G401 (cell line): ENCODE data around the gene LAMB1. TPM values are rescaled to one million over a fixed set of nuclear protein-coding genes. Genes with fewer than 3 reads are reported as not detected.
"Not testable (repeated sequence)": the region's sequence is repeated elsewhere in the genome, so short reads cannot be mapped to it uniquely, and the experiment has no call there.

Source experiments
- DNase-seq: peaks from one replicate; pipeline ENCODE4 v3.0.0-alpha.2; 2015; ENCODE audit warnings: low spot score
- in situ Hi-C: cut with HindIII; loops from 2 replicates; pipeline ENCODE4 v1.10.0; 2016; ENCODE audit warnings: low sequenced_read_pairs, mixed read lengths
- total RNA-seq: library from RNA; depleted of rRNA; stranded (reverse); fragments of >200 nt; shearing (Covaris generic); gene quantifications from 2 replicates; pipeline ENCODE4 v1.2.3, GENCODE V29; 2014

The LAMB1 gene
- total RNA-seq, 1 experiment from 2014 or later, result 5.9 TPM

- in situ Hi-C loops, DNase-seq: not testable (repeated sequence)
Measured at GRCh38 chr7:107956950-107957349, 46.0 kb downstream of the LAMB1 start.

GRCh38 chr7:107955394-107955793, 47.6 kb downstream of the LAMB1 start:
- in situ Hi-C loops, result no loop called here
- no peak for DNase-seq

GRCh38 chr7:107953924-107954303, 49.0 kb downstream of the LAMB1 start:
- DNase-seq, result no peak
- in situ Hi-C loops, result no loop called here

GRCh38 chr7:107953265-107953923, 49.6 kb downstream of the LAMB1 start:
- DNase-seq, result no peak
- in situ Hi-C loops, result no loop called here

- in situ Hi-C loops, result no loop called here
- DNase-seq, result peak; percentile 10
Measured at GRCh38 chr7:107951896-107952295, 51.1 kb downstream of the LAMB1 start.

- in situ Hi-C loops, result no loop called here
- no peak for DNase-seq
Measured at GRCh38 chr7:107951172-107951787, 51.7 kb downstream of the LAMB1 start.

GRCh38 chr7:107949443-107949935, 53.5 kb downstream of the LAMB1 start:
- in situ Hi-C loops, result no loop called here
- no peak for DNase-seq

GRCh38 chr7:107948645-107949442, 54.1 kb downstream of the LAMB1 start:
- in situ Hi-C loops, result no loop called here
- no peak for DNase-seq

GRCh38 chr7:107946881-107947280, 56.1 kb downstream of the LAMB1 start:
- no peak for DNase-seq

GRCh38 chr7:107946451-107946850, 56.5 kb downstream of the LAMB1 start:
- in situ Hi-C loops, result no loop called here
- DNase-seq, result no peak

More at GRCh38 chr7:107946881-107947280, 56.1 kb downstream of the LAMB1 start:
- in situ Hi-C loops, result no loop called here

- no peak for DNase-seq
- in situ Hi-C loops, result no loop called here
Measured at GRCh38 chr7:107945332-107945731, 57.6 kb downstream of the LAMB1 start.

GRCh38 chr7:107944411-107945169, 58.4 kb downstream of the LAMB1 start:
- in situ Hi-C loops, result no loop called here
- no peak for DNase-seq

GRCh38 chr7:107943018-107943417, 59.9 kb downstream of the LAMB1 start:
- in situ Hi-C loops, result no loop called here
- no peak for DNase-seq

- peak; percentile 62 for DNase-seq
- in situ Hi-C loops, result no loop called here
Measured at GRCh38 chr7:107940951-107941350, 62.0 kb downstream of the LAMB1 start.

GRCh38 chr7:107939573-107940489, 63.1 kb downstream of the LAMB1 start:
- in situ Hi-C loops, result no loop called here
- peak; percentile 77 for DNase-seq

- in situ Hi-C loops, result no loop called here
- peak; percentile 93 for DNase-seq
Measured at GRCh38 chr7:107938456-107939250, 64.3 kb downstream of the LAMB1 start.

- DNase-seq, result no peak
- in situ Hi-C loops, result no loop called here
Measured at GRCh38 chr7:107937531-107937930, 65.4 kb downstream of the LAMB1 start.

GRCh38 chr7:107936312-107936711, 66.6 kb downstream of the LAMB1 start:
- DNase-seq, result no peak
- in situ Hi-C loops, result no loop called here
